Body of pancreas (tissue), 4 donors: ENCODE data around the gene SLBP.

ENCODE experiments used
- CTCF ChIP-seq, 7 experiments: fragments of 450-650 bp in 4 of 7; fragments of 200-600 bp in 3 of 7; sonication (generic) in 3 of 7; IDR thresholded peaks; one replicate each; pipeline ENCODE4 v1.5.1; 2016 to 2019; ENCODE audit warnings: antibody characterized with exemption in 7 of 7
- POLR2A ChIP-seq, 3 donors: fragments of 450-650 bp; IDR thresholded peaks; one replicate each; pipeline ENCODE4 v1.6.1; 2016; ENCODE audit warnings: antibody characterized with exemption in 3 of 3, mild to moderate bottlenecking in 2 of 3

DNA sequence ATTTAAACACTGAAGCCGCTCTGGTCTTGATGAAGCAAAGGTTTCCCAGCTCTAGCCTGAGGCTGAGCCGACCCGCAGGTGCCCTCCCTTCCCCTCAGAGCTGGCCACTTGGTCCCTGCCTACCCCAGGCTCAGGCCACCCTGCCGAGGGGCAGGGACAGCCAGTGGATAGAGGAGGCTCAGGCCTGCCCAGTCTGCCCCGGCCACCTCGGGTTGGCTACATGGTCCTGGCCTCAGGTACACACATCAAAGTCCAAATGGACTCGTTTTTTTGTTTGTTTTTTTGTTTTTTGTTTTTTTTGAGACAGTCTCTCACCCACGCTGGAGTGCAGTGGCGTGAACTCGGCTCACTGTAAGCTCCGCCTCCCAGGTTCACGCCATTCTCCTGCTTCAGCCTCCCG is 33.0 kb upstream of the SLBP start:
- TF ChIP-seq CTCF (IDR thresholded peaks at IDR 0.05) (no peak), POLR2A (IDR thresholded peaks at IDR 0.05) (no peak)
